K562 (cell line): ENCODE data around the gene URM1. TPM values are rescaled to one million over a fixed set of nuclear protein-coding genes. Genes with fewer than 3 reads are reported as not detected.
A peak's percentile ranks its signal among the peaks of the same experiment; 100 is the strongest.

Experiments
- BCL6 ChIP-seq: fragments of 250-450 bp; sonication (Bioruptor Pico); IDR thresholded peaks from 2 replicates; pipeline ENCODE4 v1.4.0; 2020
- CUX1 ChIP-seq: fragments of 200-800 bp; sonication (Bioruptor generic); IDR thresholded peaks from 2 replicates; pipeline ENCODE4 v1.6.1; 2016; ENCODE audit warnings: missing genetic modification characterization, missing compliant biosample characterization
- HNRNPUL1 ChIP-seq: fragments of 200-400 bp; formaldehyde crosslinking; IDR thresholded peaks from 2 replicates; pipeline ENCODE4 v1.6.1; 2017; ENCODE audit warnings: low read length
- KLF13 ChIP-seq: fragments of 450-650 bp; IDR thresholded peaks from 2 replicates; pipeline ENCODE4 v1.6.1; 2016; ENCODE audit warnings: missing genetic modification characterization, low read depth, mild to moderate bottlenecking, missing compliant biosample characterization, moderate library complexity, borderline replicate concordance
- NR2C2 ChIP-seq, 2 experiments: fragments of 200-800 bp in 1 of 2; sonication (Bioruptor generic) in 1 of 2; sonication (generic) in 1 of 2; formaldehyde crosslinking in 1 of 2; IDR thresholded peaks; 2 replicates each; pipeline versions ENCODE4 v1.6.1 to v1.8.0; 2016 to 2022; ENCODE audit warnings: mild to moderate bottlenecking in 1 of 2, missing compliant biosample characterization in 1 of 2, missing genetic modification characterization in 1 of 2, missing genetic modification reagents in 1 of 2
- POLR2G ChIP-seq: fragments of 200-400 bp; formaldehyde crosslinking; IDR thresholded peaks from 2 replicates; pipeline ENCODE4 v1.6.1; 2017; ENCODE audit warnings: low read depth, mild to moderate bottlenecking, antibody characterized with exemption, low read length, moderate library complexity
- PRMT5 ChIP-seq: sonication (generic); formaldehyde crosslinking; IDR thresholded peaks from 2 replicates; pipeline ENCODE4 v1.5.0; 2020; ENCODE audit warnings: missing genetic modification reagents
- RFX5 ChIP-seq: IDR thresholded peaks from 2 replicates; pipeline ENCODE4 v1.6.1; 2011; ENCODE audit warnings: low read depth, mild to moderate bottlenecking, improper control_type of control experiment, low read length
- SMARCA5 ChIP-seq: fragments of 450-650 bp; IDR thresholded peaks from 2 replicates; pipeline ENCODE4 v1.6.1; 2016
- SOX6 ChIP-seq: fragments of 450-650 bp; IDR thresholded peaks from 2 replicates; pipeline ENCODE4 v1.6.1; 2014; ENCODE audit warnings: mild to moderate bottlenecking
- XRCC5 ChIP-seq: fragments of 200-400 bp; formaldehyde crosslinking; IDR thresholded peaks from 2 replicates; pipeline ENCODE4 v1.6.1; 2017; ENCODE audit warnings: low read depth, mild to moderate bottlenecking, low read length
- ZEB2 ChIP-seq: fragments of 450-650 bp; IDR thresholded peaks from 2 replicates; pipeline ENCODE4 v1.6.1; 2016
- ZKSCAN1 ChIP-seq: fragments of 150-350 bp; IDR thresholded peaks from 2 replicates; pipeline ENCODE4 v1.6.1; 2016; ENCODE audit warnings: low read depth, low read length
- ZNF197 ChIP-seq: fragments of 200-800 bp; sonication (Bioruptor generic); IDR thresholded peaks from 2 replicates; pipeline ENCODE4 v1.6.1; 2016; ENCODE audit warnings: low read depth, missing genetic modification characterization, missing compliant biosample characterization
- ZNF77 ChIP-seq: fragments of 250-450 bp; sonication (Bioruptor Pico); IDR thresholded peaks from 2 replicates; pipeline ENCODE4 v1.5.0; 2020
- polyA plus RNA-seq, 8 experiments: library from polyadenylated mRNA; depleted of rRNA in 4 of 8; stranded (reverse) in 5 of 8; unstranded in 3 of 8; fragments of >200 nt; fragmentation: Nextera tagmentation in 2 of 8; fragmentation: Illumina TruSeq in 1 of 8; extraction: Ambion mirVana in 2 of 8; extraction: Trizol in 1 of 8; gene quantifications; 2 replicates each; pipeline versions ENCODE4 v1.2.1 to v1.2.3, GENCODE V29; 2011 to 2014; ENCODE audit warnings: inconsistent platforms in 1 of 8, missing spikeins in 1 of 8
- total RNA-seq, 7 experiments: library from RNA; depleted of rRNA in 6 of 7; stranded (reverse); fragments of >200 nt in 6 of 7; fragmentation: Illumina TruSeq in 2 of 7; extraction: Trizol in 2 of 7; gene quantifications; 2 replicates each; pipeline versions ENCODE4 v1.2.1 to v1.2.3, GENCODE V29; 2011 to 2021; ENCODE audit warnings: low replicate concordance in 1 of 7
- TF ChIP-seq, protein P1 (sequence below): fragments of 150-350 bp; conservative IDR thresholded peaks from 2 replicates; pipeline ENCODE4 v1.6.1; 2014; ENCODE audit warnings: low read length
- TF ChIP-seq, protein P2 (sequence below): sonication (generic); formaldehyde crosslinking; IDR thresholded peaks from 2 replicates; pipeline ENCODE4 v1.8.1; 2023; ENCODE audit warnings: mild to moderate bottlenecking, missing genetic modification reagents

Gene URM1
- total and polyA plus RNA-seq, 9 of the 15 experiments (the other 6 are each of a cell fraction or from before 2014, with no cell fraction given), result 10.1 to 88.9 (median 53.3) TPM

DNA sequence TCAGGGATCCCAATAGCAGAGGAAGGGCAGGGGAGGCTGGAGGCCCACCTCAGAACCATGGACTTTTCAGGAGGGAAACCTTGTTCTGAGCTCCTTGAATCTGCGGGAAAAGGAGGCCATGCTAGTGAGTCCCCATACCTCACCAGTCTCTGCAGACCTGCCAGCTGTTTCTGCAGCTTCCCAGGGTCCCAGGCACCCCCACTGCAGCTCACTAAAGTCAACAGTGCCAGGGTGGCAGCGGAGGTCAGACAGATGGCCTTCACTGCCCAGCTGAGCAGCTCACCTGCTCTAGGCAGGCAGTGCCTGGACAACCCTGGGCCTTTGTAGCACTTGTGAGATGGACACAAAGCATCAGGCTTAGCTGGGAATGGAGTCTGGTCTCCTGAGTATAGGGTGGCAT, 35.3 kb upstream of the URM1 start (continued):
- TF ChIP-seq CUX1, result no peak
- TF ChIP-seq ZNF77, result no peak
- peak; percentile 68 for TF ChIP-seq POLR2G
- TF ChIP-seq BCL6 (CRISPR knock-in tag), result no peak
- TF ChIP-seq, protein P1, sequence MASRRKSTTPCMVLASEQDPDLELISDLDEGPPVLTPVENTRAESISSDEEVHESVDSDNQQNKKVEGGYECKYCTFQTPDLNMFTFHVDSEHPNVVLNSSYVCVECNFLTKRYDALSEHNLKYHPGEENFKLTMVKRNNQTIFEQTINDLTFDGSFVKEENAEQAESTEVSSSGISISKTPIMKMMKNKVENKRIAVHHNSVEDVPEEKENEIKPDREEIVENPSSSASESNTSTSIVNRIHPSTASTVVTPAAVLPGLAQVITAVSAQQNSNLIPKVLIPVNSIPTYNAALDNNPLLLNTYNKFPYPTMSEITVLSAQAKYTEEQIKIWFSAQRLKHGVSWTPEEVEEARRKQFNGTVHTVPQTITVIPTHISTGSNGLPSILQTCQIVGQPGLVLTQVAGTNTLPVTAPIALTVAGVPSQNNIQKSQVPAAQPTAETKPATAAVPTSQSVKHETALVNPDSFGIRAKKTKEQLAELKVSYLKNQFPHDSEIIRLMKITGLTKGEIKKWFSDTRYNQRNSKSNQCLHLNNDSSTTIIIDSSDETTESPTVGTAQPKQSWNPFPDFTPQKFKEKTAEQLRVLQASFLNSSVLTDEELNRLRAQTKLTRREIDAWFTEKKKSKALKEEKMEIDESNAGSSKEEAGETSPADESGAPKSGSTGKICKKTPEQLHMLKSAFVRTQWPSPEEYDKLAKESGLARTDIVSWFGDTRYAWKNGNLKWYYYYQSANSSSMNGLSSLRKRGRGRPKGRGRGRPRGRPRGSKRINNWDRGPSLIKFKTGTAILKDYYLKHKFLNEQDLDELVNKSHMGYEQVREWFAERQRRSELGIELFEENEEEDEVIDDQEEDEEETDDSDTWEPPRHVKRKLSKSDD, result no peak
- TF ChIP-seq ZKSCAN1, result 0 out of 2 replicates have a peak, but pooled peaks have one; percentile 32
- TF ChIP-seq SMARCA5, result no peak
- TF ChIP-seq SOX6, result no peak
- TF ChIP-seq KLF13 (tag), result no peak
- no peak for TF ChIP-seq HNRNPUL1
- TF ChIP-seq XRCC5, result no peak
- TF ChIP-seq ZEB2, result no peak
- no peak for TF ChIP-seq ZNF197 (CRISPR knock-in tag)
- TF ChIP-seq, protein P2, sequence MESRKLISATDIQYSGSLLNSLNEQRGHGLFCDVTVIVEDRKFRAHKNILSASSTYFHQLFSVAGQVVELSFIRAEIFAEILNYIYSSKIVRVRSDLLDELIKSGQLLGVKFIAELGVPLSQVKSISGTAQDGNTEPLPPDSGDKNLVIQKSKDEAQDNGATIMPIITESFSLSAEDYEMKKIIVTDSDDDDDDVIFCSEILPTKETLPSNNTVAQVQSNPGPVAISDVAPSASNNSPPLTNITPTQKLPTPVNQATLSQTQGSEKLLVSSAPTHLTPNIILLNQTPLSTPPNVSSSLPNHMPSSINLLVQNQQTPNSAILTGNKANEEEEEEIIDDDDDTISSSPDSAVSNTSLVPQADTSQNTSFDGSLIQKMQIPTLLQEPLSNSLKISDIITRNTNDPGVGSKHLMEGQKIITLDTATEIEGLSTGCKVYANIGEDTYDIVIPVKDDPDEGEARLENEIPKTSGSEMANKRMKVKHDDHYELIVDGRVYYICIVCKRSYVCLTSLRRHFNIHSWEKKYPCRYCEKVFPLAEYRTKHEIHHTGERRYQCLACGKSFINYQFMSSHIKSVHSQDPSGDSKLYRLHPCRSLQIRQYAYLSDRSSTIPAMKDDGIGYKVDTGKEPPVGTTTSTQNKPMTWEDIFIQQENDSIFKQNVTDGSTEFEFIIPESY (CRISPR knock-in tag), result no peak
- TF ChIP-seq NR2C2 (CRISPR knock-in tag; IDR thresholded peaks at IDR 0.05), result 0 out of 2 replicates have a peak, but pooled peaks have one; percentile 24
- no peak for TF ChIP-seq NR2C2 (tag; IDR thresholded peaks at IDR 0.05)
- TF ChIP-seq PRMT5 (CRISPR knock-in tag), result no peak
- TF ChIP-seq RFX5, result no peak
